ENCODE measurements around the gene MRPL10.

DNA sequence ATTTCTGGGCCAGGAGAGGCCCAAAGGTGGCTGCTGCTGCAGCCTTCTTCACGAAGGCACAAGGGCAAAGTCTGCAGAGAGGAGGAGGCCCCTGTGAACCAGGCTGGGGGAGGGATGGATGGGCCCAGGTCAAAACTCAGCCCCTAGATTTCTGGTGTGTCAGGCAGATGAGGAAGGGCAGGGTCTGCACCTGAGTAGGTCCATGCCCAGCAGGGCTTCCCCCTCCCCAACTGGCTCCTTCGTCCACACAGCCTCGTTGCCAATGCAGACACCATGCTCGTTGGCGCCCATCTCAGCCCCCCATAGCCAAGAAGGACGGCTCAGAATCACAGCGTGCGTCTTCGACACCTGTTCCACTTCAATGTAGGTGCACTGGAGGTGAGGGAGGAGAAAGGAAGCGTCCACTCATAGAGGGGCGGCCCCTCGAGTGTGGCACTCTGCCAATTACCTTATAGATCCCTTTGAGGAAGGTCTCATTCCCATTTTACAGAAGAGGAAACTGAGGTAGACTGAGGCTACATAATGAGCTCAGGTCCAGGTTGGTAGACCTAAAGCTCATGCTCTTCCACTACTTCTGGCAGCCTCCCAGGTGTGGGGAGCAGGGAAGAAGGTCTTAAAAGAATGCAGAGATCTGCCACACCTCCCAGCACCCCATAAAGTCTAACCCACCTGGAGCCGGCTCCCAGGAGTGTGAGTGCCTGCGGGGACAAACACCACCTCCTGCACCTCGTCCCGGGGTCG lies 8.8 kb upstream of the MRPL10 start:
- TF ChIP-seq, protein P1, sequence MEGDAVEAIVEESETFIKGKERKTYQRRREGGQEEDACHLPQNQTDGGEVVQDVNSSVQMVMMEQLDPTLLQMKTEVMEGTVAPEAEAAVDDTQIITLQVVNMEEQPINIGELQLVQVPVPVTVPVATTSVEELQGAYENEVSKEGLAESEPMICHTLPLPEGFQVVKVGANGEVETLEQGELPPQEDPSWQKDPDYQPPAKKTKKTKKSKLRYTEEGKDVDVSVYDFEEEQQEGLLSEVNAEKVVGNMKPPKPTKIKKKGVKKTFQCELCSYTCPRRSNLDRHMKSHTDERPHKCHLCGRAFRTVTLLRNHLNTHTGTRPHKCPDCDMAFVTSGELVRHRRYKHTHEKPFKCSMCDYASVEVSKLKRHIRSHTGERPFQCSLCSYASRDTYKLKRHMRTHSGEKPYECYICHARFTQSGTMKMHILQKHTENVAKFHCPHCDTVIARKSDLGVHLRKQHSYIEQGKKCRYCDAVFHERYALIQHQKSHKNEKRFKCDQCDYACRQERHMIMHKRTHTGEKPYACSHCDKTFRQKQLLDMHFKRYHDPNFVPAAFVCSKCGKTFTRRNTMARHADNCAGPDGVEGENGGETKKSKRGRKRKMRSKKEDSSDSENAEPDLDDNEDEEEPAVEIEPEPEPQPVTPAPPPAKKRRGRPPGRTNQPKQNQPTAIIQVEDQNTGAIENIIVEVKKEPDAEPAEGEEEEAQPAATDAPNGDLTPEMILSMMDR (IDR thresholded peaks at IDR 0.05 in 2 of 3, conservative IDR thresholded peaks at IDR 0.05 in 1 of 3; ENCODE audit: control insufficient read depth in 2 of 3, extremely low read depth in 1 of 3, insufficient read depth in 1 of 3, low read depth in 3 of 3, low read length in 3 of 3) = no peak
- TF ChIP-seq TAF1 (IDR thresholded peaks at IDR 0.05; ENCODE audit: borderline replicate concordance, low read depth, low read length) (no peak), POLR2AphosphoS5 (IDR thresholded peaks at IDR 0.05; ENCODE audit: low read length) (no peak), NBN (IDR thresholded peaks at IDR 0.05) (no peak), EZH2 (IDR thresholded peaks at IDR 0.05; ENCODE audit: borderline replicate concordance, control insufficient read depth, low read depth, low read length) (no peak), TARDBP (IDR thresholded peaks at IDR 0.05; ENCODE audit: borderline replicate concordance) (no peak), POLR2A (IDR thresholded peaks at IDR 0.05; ENCODE audit: low read depth, low read length) (no peak), USF2 (IDR thresholded peaks at IDR 0.05; ENCODE audit: borderline replicate concordance, low read depth, low read length) (no peak), CREB1 (IDR thresholded peaks at IDR 0.05; ENCODE audit: low read depth) (no peak), SUPT20H (IDR thresholded peaks at IDR 0.05; ENCODE audit: borderline replicate concordance, control insufficient read depth, low read depth, low read length) (no peak), YY1 (IDR thresholded peaks at IDR 0.05; ENCODE audit: low read depth, low read length) (no peak)
- TF ChIP-seq, protein P2, sequence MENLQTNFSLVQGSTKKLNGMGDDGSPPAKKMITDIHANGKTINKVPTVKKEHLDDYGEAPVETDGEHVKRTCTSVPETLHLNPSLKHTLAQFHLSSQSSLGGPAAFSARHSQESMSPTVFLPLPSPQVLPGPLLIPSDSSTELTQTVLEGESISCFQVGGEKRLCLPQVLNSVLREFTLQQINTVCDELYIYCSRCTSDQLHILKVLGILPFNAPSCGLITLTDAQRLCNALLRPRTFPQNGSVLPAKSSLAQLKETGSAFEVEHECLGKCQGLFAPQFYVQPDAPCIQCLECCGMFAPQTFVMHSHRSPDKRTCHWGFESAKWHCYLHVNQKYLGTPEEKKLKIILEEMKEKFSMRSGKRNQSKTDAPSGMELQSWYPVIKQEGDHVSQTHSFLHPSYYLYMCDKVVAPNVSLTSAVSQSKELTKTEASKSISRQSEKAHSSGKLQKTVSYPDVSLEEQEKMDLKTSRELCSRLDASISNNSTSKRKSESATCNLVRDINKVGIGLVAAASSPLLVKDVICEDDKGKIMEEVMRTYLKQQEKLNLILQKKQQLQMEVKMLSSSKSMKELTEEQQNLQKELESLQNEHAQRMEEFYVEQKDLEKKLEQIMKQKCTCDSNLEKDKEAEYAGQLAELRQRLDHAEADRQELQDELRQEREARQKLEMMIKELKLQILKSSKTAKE (IDR thresholded peaks at IDR 0.05; ENCODE audit: low read depth, poor library complexity, severe bottlenecking) = no peak
